Mesothelial cell of epicardium (in vitro differentiated cells): ENCODE results near the gene SLC12A2. TPM values are rescaled to one million over a fixed set of nuclear protein-coding genes. Genes with fewer than 3 reads are reported as not detected.

Source experiments
- DNase-seq, 2 experiments: peaks; one replicate each; pipeline ENCODE4 v3.0.0; 2021; ENCODE audit warnings: low spot score in 2 of 2; ENCODE audit not compliant: unreplicated experiment in 2 of 2
- H3K27ac Mint-ChIP-seq: 2 replicates; pipeline ENCODE4 v1.8.0; 2021; ENCODE audit warnings: mixed read lengths
- H3K27me3 Mint-ChIP-seq: 2 replicates; pipeline ENCODE4 v1.8.0; 2021; ENCODE audit warnings: low read depth, mixed read lengths
- H3K36me3 Mint-ChIP-seq: 2 replicates; pipeline ENCODE4 v1.8.0; 2021; ENCODE audit warnings: mixed read lengths
- H3K4me1 Mint-ChIP-seq: 2 replicates; pipeline ENCODE4 v1.8.0; 2021; ENCODE audit warnings: mixed read lengths
- H3K4me3 Mint-ChIP-seq: 2 replicates; pipeline ENCODE4 v1.8.0; 2021; ENCODE audit warnings: mild to moderate bottlenecking, moderate library complexity, mixed read lengths
- H3K9me3 Mint-ChIP-seq: 2 replicates; pipeline ENCODE4 v1.8.0; 2021; ENCODE audit warnings: mixed read lengths
- total RNA-seq: library from RNA; stranded (reverse); gene quantifications from 3 replicates; pipeline ENCODE4 v1.2.1, GENCODE V29; 2021
- TF ChIP-seq, protein P1 (sequence below): fragments of 200-600 bp; sonication (generic); IDR thresholded peaks from one replicate; pipeline ENCODE4 v1.5.0; 2021; ENCODE audit warnings: antibody characterized with exemption; ENCODE audit not compliant: unreplicated experiment

SLC12A2 gene
- total RNA-seq, 1 donor from 2014 or later = 27.0 TPM

DNA sequence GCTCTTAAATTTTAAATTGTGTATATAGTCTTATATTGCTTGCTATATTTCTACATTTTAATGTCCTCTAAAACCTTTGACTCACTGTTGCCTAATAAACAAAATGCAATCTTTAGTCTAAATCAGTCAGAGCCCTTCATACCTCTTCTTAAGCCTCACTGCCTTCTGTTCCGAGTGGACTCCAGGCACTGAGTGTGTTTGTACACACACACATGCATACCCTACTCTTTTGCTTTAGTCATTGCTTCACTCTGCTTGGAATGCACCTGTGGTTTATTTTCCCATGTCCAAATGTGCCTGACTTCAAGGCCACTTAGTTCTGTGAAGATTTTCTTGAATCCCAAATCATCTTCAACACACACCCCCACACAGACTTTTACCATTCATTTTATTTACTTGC lies 60.9 kb downstream of the SLC12A2 start:
- DNase-seq = no peak
- Mint-ChIP-seq H3K27me3 (no peaks in the 10 kb centered on the region), H3K9me3 (no peaks in the 10 kb centered on the region), H3K27ac (no peak overlapping the region), H3K4me1 (peaks cover 8% of the 10 kb centered on the region), H3K4me3 (no peak overlapping the region), H3K36me3 (peaks cover 4% of the 10 kb centered on the region)
- TF ChIP-seq, protein P1, sequence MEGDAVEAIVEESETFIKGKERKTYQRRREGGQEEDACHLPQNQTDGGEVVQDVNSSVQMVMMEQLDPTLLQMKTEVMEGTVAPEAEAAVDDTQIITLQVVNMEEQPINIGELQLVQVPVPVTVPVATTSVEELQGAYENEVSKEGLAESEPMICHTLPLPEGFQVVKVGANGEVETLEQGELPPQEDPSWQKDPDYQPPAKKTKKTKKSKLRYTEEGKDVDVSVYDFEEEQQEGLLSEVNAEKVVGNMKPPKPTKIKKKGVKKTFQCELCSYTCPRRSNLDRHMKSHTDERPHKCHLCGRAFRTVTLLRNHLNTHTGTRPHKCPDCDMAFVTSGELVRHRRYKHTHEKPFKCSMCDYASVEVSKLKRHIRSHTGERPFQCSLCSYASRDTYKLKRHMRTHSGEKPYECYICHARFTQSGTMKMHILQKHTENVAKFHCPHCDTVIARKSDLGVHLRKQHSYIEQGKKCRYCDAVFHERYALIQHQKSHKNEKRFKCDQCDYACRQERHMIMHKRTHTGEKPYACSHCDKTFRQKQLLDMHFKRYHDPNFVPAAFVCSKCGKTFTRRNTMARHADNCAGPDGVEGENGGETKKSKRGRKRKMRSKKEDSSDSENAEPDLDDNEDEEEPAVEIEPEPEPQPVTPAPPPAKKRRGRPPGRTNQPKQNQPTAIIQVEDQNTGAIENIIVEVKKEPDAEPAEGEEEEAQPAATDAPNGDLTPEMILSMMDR = no peak

DNA sequence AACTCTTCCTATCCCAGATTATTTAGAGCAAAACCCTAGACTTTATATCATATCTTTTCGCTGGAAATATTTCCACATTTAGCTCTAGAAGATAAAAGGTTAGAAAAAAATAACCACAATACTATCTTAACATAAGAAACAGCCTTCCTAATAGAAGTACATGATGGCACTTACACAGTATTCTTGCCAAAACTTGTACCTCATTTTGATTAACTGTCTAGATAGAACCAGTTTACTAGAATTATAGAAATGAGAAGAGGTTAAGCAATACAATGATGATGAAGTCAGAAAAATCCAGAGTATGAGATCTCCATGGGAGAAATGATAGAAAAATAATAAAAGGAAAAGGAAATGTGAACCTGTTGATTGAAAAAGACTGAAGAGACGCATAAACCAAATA lies 63.1 kb downstream of the SLC12A2 start:
- DNase-seq = no peak
- no peak overlapping the region for H3K27ac Mint-ChIP-seq
- peaks cover 5% of the 10 kb centered on the region for H3K36me3 Mint-ChIP-seq
- H3K9me3 Mint-ChIP-seq = no peaks in the 10 kb centered on the region
- H3K4me1 Mint-ChIP-seq = peaks cover 8% of the 10 kb centered on the region
- no peaks in the 10 kb centered on the region for H3K27me3 Mint-ChIP-seq
- TF ChIP-seq, protein P1 = no peak
- no peak overlapping the region for H3K4me3 Mint-ChIP-seq

DNA sequence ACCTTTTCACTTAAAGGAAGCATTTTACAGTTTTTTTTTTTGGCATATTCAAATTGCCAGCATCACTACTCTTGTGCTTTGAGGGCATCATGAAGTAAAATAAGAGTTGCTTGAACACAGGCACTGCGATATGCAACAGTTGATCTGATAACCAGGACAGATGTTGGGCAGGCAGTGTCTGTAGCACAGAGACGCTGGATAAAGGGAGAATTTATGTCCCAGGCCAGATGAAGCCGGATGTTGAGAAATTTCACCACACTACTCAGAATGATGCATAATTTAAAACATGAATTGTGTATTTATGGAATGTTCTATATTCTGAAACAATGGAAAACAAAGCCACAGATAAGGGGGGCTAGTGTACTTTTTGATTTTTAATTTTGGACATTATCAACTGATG lies 71.4 kb downstream of the SLC12A2 start:
- DNase-seq = no peak
- H3K4me3 Mint-ChIP-seq = no peak overlapping the region
- TF ChIP-seq, protein P1 = no peak
- peaks cover 30% of the 10 kb centered on the region for H3K36me3 Mint-ChIP-seq
- H3K27me3 Mint-ChIP-seq = no peaks in the 10 kb centered on the region
- peaks cover 11% of the 10 kb centered on the region for H3K9me3 Mint-ChIP-seq
- H3K4me1 Mint-ChIP-seq = peaks cover 17% of the 10 kb centered on the region
- no peak overlapping the region for H3K27ac Mint-ChIP-seq

DNA sequence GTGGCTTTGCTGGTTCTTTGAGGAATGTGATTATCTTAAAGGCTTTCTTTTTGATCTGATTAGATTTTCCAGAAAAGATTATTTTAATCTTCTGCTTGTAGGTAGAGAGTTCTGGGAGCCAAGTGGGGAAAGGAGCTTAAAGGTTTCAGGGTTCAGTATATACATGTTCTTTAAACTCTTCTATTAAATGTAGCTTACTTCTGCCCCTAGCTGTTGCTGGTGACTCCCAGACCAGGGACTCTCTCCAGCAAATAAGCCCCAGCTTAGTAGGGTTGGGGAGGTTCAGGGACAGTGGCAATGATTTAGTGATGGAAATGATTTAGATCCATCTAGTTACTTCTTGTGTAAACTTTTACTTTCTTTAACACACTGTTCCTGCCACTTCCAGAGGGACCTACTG lies 72.2 kb downstream of the SLC12A2 start:
- Mint-ChIP-seq H3K27me3 (no peaks in the 10 kb centered on the region), H3K27ac (peak overlapping the region; percentile 76), H3K9me3 (peaks cover 11% of the 10 kb centered on the region), H3K4me3 (no peak overlapping the region), H3K36me3 (peaks cover 30% of the 10 kb centered on the region), H3K4me1 (peaks cover 17% of the 10 kb centered on the region)
- TF ChIP-seq, protein P1 = no peak
- no peak for DNase-seq

DNA sequence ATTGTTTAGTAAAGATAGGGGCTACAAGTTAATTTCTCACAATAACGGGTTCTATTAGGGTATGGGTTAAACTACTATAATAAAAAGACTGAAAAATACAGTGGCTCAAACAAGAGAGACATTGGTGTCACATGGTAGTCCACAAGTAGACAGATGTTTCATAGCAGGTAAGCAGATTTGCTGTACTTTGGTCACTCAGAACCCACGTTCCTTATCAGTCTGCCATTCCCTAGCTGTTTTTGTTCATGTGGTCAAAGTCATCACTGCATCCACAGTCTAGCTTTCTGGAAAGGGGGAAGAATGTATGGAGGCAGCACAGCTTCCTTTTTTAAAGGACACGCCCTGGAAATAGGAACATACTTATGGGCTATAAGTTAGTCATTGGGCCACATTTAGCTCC lies 73.0 kb downstream of the SLC12A2 start:
- DNase-seq = no peak
- no peaks in the 10 kb centered on the region for H3K27me3 Mint-ChIP-seq

More for the DNA sequence above, 73.0 kb downstream of the SLC12A2 start:
- Mint-ChIP-seq H3K4me1 (peaks cover 17% of the 10 kb centered on the region), H3K36me3 (peaks cover 30% of the 10 kb centered on the region), H3K4me3 (no peak overlapping the region), H3K27ac (peak overlapping the region; percentile 77), H3K9me3 (peaks cover 11% of the 10 kb centered on the region)
- TF ChIP-seq, protein P1 = no peak
